HCT116 (cell line): ENCODE results near the gene SLC6A18.
"Not testable (repeated sequence)": the region's sequence is repeated elsewhere in the genome, so short reads cannot be mapped to it uniquely, and the experiment has no call there.

Experiments
- JUND ChIP-seq: IDR thresholded peaks from 2 replicates; pipeline ENCODE4 v1.6.1; 2012
- POLR2A ChIP-seq: IDR thresholded peaks from 2 replicates; pipeline ENCODE4 v1.7.0; 2011; ENCODE audit warnings: borderline replicate concordance; ENCODE audit not compliant: insufficient read depth, insufficient read length; ENCODE audit errors: extremely low read depth
- TF ChIP-seq, protein P1 (sequence below), 3 experiments: fragments of 200-600 bp in 1 of 3; sonication (generic) in 1 of 3; IDR thresholded peaks in 2 of 3; conservative IDR thresholded peaks in 1 of 3; 2 replicates each; pipeline ENCODE4 v1.5.1; 2012 to 2017; ENCODE audit warnings: low read depth in 2 of 3, low read length in 2 of 3, antibody characterized with exemption in 1 of 3, borderline replicate concordance in 1 of 3, control low read depth in 1 of 3, mild to moderate bottlenecking in 1 of 3, mixed read lengths in 1 of 3, mixed run types in 1 of 3, moderate library complexity in 1 of 3; ENCODE audit not compliant: insufficient read depth in 1 of 3
- TF ChIP-seq, protein P2 (sequence below): IDR thresholded peaks from 2 replicates; pipeline ENCODE4 v1.6.1; 2012

DNA sequence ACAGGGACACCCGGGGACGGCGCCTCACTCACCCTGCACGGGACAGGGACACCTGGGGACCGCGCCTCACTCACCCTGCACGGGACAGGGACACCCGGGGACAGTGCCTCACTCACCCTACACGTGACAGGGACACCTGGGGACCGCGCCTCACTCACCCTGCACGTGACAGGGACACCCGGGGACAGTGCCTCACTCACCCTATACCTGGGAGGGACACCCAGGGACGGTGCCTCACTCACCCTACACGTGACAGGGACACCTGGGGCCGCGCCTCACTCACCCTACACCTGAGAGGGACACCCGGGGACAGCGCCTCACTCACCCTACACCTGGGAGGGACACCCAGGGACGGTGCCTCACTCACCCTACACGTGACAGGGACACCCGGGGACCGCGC, 65.8 kb downstream of the SLC6A18 start:
- TF ChIP-seq, protein P1, sequence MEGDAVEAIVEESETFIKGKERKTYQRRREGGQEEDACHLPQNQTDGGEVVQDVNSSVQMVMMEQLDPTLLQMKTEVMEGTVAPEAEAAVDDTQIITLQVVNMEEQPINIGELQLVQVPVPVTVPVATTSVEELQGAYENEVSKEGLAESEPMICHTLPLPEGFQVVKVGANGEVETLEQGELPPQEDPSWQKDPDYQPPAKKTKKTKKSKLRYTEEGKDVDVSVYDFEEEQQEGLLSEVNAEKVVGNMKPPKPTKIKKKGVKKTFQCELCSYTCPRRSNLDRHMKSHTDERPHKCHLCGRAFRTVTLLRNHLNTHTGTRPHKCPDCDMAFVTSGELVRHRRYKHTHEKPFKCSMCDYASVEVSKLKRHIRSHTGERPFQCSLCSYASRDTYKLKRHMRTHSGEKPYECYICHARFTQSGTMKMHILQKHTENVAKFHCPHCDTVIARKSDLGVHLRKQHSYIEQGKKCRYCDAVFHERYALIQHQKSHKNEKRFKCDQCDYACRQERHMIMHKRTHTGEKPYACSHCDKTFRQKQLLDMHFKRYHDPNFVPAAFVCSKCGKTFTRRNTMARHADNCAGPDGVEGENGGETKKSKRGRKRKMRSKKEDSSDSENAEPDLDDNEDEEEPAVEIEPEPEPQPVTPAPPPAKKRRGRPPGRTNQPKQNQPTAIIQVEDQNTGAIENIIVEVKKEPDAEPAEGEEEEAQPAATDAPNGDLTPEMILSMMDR (IDR thresholded peaks at IDR 0.05 in 2 of 3, conservative IDR thresholded peaks at IDR 0.05 in 1 of 3; ENCODE audit: borderline replicate concordance in 1 of 3, insufficient read depth in 1 of 3, low read depth in 2 of 3, low read length in 2 of 3): not testable (repeated sequence)
- TF ChIP-seq POLR2A, JUND: not testable (repeated sequence)
- TF ChIP-seq, protein P2, sequence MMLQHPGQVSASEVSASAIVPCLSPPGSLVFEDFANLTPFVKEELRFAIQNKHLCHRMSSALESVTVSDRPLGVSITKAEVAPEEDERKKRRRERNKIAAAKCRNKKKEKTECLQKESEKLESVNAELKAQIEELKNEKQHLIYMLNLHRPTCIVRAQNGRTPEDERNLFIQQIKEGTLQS: not testable (repeated sequence)
